Activated naive CD4-positive, alpha-beta T cell treated with anti-CD3 and anti-CD28 coated beads for 36 hours (primary cell): Measurements from ENCODE around the gene DPP10. TPM values are rescaled to one million over a fixed set of nuclear protein-coding genes. Genes with fewer than 3 reads are reported as not detected.

ENCODE experiments used
- CTCF ChIA-PET: fragments of 350-600 bp; sonication (Branson Sonifier 250); formaldehyde crosslinking; loops from one replicate; lab custom pipeline; 2021; ENCODE audit warnings: antibody characterized with exemption; lab: Charles Lee
- DNase-seq: peaks from one replicate; pipeline ENCODE4 v3.0.0-alpha.2; 2020
- H3K27ac Mint-ChIP-seq: one replicate; pipeline ENCODE4 v1.8.0; 2021; ENCODE audit warnings: mild to moderate bottlenecking, mixed read lengths
- H3K27me3 Mint-ChIP-seq: one replicate; pipeline ENCODE4 v1.8.0; 2021; ENCODE audit warnings: low read depth, mixed read lengths
- H3K36me3 Mint-ChIP-seq: one replicate; pipeline ENCODE4 v1.8.0; 2021; ENCODE audit warnings: low read depth, mixed read lengths
- H3K4me1 Mint-ChIP-seq: one replicate; pipeline ENCODE4 v1.8.0; 2021; ENCODE audit warnings: low read depth, mixed read lengths
- H3K4me3 Mint-ChIP-seq: one replicate; pipeline ENCODE4 v1.8.0; 2021; ENCODE audit warnings: mild to moderate bottlenecking, moderate library complexity, mixed read lengths
- H3K9me3 Mint-ChIP-seq: one replicate; pipeline ENCODE4 v1.8.0; 2021; ENCODE audit warnings: mixed read lengths
- intact Hi-C: fragments of 100-400 bp; cut with micrococcal nuclease; formaldehyde crosslinking; loops from one replicate; pipeline ENCODE4 v1.15.1; 2023
- total RNA-seq, 2 experiments: library from RNA; stranded (reverse); gene quantifications; one replicate each; pipeline ENCODE4 v1.2.3, GENCODE V29; 2021

Gene DPP10
- total RNA-seq, 2 experiments from 2014 or later, result not detected

DNA sequence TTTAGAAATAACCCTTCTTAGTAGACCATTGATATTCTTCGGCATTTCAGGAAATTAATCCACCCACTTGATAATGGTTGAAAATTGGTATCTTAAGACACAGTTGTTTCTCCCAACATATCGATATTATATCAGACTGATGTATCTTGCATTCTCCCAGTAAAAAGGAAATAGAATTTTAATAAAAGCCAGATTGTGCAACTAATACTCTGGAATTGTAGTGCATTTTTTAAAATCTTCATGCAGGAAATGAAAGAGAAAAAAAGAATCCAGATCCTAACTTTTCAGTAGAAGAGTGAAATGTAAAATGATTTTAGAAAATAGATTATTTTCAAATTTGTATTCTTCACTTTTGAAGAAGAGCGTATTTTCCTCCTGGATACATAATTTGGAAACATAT is 1168.4 kb downstream of the DPP10 start:
- intact Hi-C loops, result no loop called here
- H3K27ac Mint-ChIP-seq, result no peak overlapping the region
- CTCF ChIA-PET, result no interaction called here
- H3K27me3 Mint-ChIP-seq, result no peaks in the 10 kb centered on the region
- H3K4me1 Mint-ChIP-seq, result no peaks in the 10 kb centered on the region
- no peak overlapping the region for H3K4me3 Mint-ChIP-seq
- no peak for DNase-seq
- no peaks in the 10 kb centered on the region for H3K36me3 Mint-ChIP-seq
- peaks cover 2% of the 10 kb centered on the region for H3K9me3 Mint-ChIP-seq

DNA sequence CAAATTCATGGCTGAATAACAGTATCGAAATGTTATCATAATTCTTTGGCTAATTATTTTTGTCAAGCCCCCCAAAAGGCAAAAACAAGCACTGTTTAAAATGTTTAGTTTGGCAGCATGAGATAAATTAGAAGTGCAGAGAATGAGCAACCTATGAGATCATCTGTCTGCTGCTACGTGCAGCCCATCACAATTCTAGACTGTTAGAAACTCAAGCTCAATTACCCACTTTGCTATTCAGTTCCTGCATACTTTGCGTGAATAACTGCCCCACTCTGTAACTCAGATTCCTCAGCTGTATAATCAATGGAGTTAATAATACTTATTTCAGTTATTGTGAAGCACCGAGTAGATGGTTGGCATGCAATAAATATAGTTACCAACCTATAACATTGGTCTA is 1181.9 kb downstream of the DPP10 start:
- intact Hi-C loops, result no loop called here
- Mint-ChIP-seq H3K36me3 (no peaks in the 10 kb centered on the region), H3K27ac (no peak overlapping the region), H3K9me3 (peaks cover 14% of the 10 kb centered on the region), H3K27me3 (no peaks in the 10 kb centered on the region), H3K4me1 (no peaks in the 10 kb centered on the region), H3K4me3 (no peak overlapping the region)
- DNase-seq, result no peak
- CTCF ChIA-PET, result no interaction called here

- Mint-ChIP-seq H3K4me1 (no peaks in the 10 kb centered on the region), H3K36me3 (no peaks in the 10 kb centered on the region), H3K27me3 (no peaks in the 10 kb centered on the region), H3K4me3 (no peak overlapping the region), H3K9me3 (peaks cover 34% of the 10 kb centered on the region), H3K27ac (no peak overlapping the region)
- no peak for DNase-seq
- intact Hi-C loops, result no loop called here
- CTCF ChIA-PET, result no interaction called here
These were observed 1192.1 kb downstream of the DPP10 start for GRCh38 chr2:115634578-115634977.

GRCh38 chr2:115635430-115635829 is 1193.0 kb downstream of the DPP10 start:
- Mint-ChIP-seq H3K27me3 (no peaks in the 10 kb centered on the region), H3K36me3 (no peaks in the 10 kb centered on the region), H3K4me1 (no peaks in the 10 kb centered on the region), H3K27ac (no peak overlapping the region), H3K9me3 (peaks cover 27% of the 10 kb centered on the region), H3K4me3 (no peak overlapping the region)
- intact Hi-C loops, result no loop called here
- CTCF ChIA-PET, result no interaction called here
- no peak for DNase-seq

GRCh38 chr2:115649731-115650130 is 1207.3 kb downstream of the DPP10 start:
- intact Hi-C loops, result no loop called here

DNA sequence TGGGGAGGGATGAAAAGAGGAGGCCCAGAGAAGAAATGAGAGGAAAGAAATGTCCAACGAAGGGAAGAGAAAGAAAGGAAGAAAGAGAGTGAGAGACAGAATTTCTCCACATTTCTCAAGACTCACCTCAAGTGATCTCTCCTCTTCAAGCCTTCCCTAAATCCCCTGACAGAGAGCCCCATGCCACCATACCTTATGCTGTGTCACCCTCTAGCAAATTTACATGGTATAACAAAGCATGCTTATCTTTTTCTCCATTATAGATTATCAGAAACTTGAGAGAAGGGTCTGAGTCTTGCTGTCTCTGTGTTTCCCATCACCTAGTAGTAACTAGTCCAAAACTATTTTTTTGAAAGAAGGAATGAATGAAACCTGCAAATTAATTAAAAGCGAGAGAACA is 1208.4 kb downstream of the DPP10 start:
- Mint-ChIP-seq H3K4me3 (no peak overlapping the region), H3K4me1 (no peaks in the 10 kb centered on the region), H3K36me3 (no peaks in the 10 kb centered on the region), H3K27me3 (no peaks in the 10 kb centered on the region), H3K27ac (no peak overlapping the region), H3K9me3 (peaks cover 5% of the 10 kb centered on the region)
- intact Hi-C loops, result no loop called here
- CTCF ChIA-PET, result no interaction called here
- DNase-seq, result no peak

More at GRCh38 chr2:115649731-115650130, 1207.3 kb downstream of the DPP10 start:
- H3K9me3 Mint-ChIP-seq, result peaks cover 7% of the 10 kb centered on the region
- H3K36me3 Mint-ChIP-seq, result no peaks in the 10 kb centered on the region
- no peak overlapping the region for H3K4me3 Mint-ChIP-seq
- CTCF ChIA-PET, result no interaction called here
- H3K27ac Mint-ChIP-seq, result no peak overlapping the region
- no peak for DNase-seq
- H3K4me1 Mint-ChIP-seq, result no peaks in the 10 kb centered on the region
- no peaks in the 10 kb centered on the region for H3K27me3 Mint-ChIP-seq

DNA sequence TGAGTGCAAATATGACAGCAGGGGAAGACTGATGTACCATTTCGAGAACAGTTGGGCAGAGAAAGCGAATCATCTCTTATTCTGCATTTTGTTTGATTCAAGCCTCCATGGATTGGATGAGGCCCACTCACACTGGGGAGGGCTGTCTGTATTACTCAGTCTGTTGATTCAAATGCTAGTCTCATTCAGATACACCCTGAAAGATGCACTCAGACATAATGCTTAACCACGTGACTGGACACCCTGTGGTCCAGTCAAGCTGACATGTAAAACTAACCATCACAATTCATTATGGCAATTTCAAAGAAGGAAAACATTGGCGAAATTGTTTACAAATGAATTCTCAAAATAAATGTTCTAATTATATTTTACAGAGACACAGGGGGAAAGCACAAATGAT is 1210.2 kb downstream of the DPP10 start:
- no peaks in the 10 kb centered on the region for H3K36me3 Mint-ChIP-seq
- no peak overlapping the region for H3K27ac Mint-ChIP-seq
- no peaks in the 10 kb centered on the region for H3K4me1 Mint-ChIP-seq
- H3K9me3 Mint-ChIP-seq, result peaks cover 3% of the 10 kb centered on the region
- H3K27me3 Mint-ChIP-seq, result no peaks in the 10 kb centered on the region
- no peak for DNase-seq
- no peak overlapping the region for H3K4me3 Mint-ChIP-seq
- CTCF ChIA-PET, result no interaction called here
- intact Hi-C loops, result no loop called here

- Mint-ChIP-seq H3K27me3 (no peaks in the 10 kb centered on the region), H3K4me3 (no peak overlapping the region), H3K36me3 (no peaks in the 10 kb centered on the region), H3K9me3 (peaks cover 1% of the 10 kb centered on the region), H3K27ac (no peak overlapping the region), H3K4me1 (no peaks in the 10 kb centered on the region)
- DNase-seq, result no peak
- intact Hi-C loops, result no loop called here
- CTCF ChIA-PET, result no interaction called here
These were observed 1211.9 kb downstream of the DPP10 start for GRCh38 chr2:115654362-115654761.

- H3K27ac Mint-ChIP-seq, result no peak overlapping the region
- H3K4me1 Mint-ChIP-seq, result no peaks in the 10 kb centered on the region
- no peaks in the 10 kb centered on the region for H3K27me3 Mint-ChIP-seq
These were observed 1235.7 kb downstream of the DPP10 start for GRCh38 chr2:115678129-115678528.

GRCh38 chr2:115684345-115684744 is 1241.9 kb downstream of the DPP10 start:
- Mint-ChIP-seq H3K4me1 (no peaks in the 10 kb centered on the region), H3K4me3 (no peak overlapping the region), H3K36me3 (no peaks in the 10 kb centered on the region), H3K27me3 (no peaks in the 10 kb centered on the region), H3K27ac (no peak overlapping the region), H3K9me3 (peaks cover 18% of the 10 kb centered on the region)
- DNase-seq, result no peak
- intact Hi-C loops, result no loop called here
- CTCF ChIA-PET, result no interaction called here

More at GRCh38 chr2:115678129-115678528, 1235.7 kb downstream of the DPP10 start:
- intact Hi-C loops, result no loop called here
- H3K36me3 Mint-ChIP-seq, result no peaks in the 10 kb centered on the region
- CTCF ChIA-PET, result no interaction called here
- peaks cover 22% of the 10 kb centered on the region for H3K9me3 Mint-ChIP-seq
- DNase-seq, result no peak
- H3K4me3 Mint-ChIP-seq, result no peak overlapping the region

- Mint-ChIP-seq H3K27ac (no peak overlapping the region), H3K27me3 (no peaks in the 10 kb centered on the region), H3K4me3 (no peak overlapping the region), H3K4me1 (no peaks in the 10 kb centered on the region), H3K9me3 (peaks cover 7% of the 10 kb centered on the region), H3K36me3 (no peaks in the 10 kb centered on the region)
- no peak for DNase-seq
- intact Hi-C loops, result no loop called here
- CTCF ChIA-PET, result no interaction called here
These were observed 1249.0 kb downstream of the DPP10 start for GRCh38 chr2:115691409-115691808.

DNA sequence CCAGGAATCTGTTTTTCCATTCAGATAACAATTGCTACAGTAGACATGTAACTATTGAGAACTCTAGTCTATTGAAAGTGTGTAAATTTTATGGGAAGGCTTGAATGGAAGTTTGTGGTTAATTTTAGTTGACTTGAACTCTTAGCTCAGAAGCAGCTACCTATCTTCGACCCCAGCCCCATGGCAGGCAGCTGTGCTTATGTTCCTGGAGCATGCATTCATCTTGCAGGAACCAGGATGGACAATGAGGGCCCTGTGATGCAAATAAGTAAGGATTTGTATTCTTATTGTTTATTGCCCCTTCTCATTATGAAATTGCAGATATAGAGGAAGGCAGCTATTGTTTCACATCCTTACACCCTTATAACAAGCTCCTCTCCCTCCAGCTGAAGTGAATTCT is 1252.2 kb downstream of the DPP10 start:
- Mint-ChIP-seq H3K4me3 (no peak overlapping the region), H3K27me3 (no peaks in the 10 kb centered on the region), H3K27ac (no peak overlapping the region), H3K36me3 (no peaks in the 10 kb centered on the region), H3K4me1 (no peaks in the 10 kb centered on the region), H3K9me3 (peaks cover 6% of the 10 kb centered on the region)
- CTCF ChIA-PET, result no interaction called here
- intact Hi-C loops, result no loop called here
- DNase-seq, result no peak

DNA sequence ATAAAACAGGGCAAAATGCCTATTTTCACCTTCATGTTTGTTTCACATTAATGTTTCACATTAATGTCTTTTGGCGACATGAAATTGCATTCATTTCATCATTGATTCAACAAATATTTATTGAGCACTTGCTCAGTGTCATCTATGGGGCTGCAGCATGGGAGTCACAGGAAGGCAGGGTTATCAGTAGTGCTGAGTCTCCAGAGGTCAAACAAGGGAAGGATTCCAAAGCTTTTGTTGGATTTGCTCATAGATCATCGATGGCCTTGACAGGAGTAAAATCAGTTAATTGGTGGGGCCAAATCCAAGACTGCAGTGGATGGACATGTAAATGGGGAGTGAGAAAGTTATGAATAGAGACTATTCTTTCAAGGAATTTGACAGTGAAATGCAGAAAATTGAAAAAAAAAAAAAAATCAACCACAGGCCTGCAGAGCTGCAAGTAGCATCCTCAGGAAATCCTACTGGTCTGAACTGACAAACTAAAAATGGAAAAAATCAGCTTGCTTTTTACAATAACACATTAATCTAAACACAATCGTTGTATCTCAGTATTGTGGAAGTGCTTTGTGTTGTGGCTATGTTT is 1290.8 kb downstream of the DPP10 start:
- H3K4me1 Mint-ChIP-seq, result no peaks in the 10 kb centered on the region
- no peak overlapping the region for H3K4me3 Mint-ChIP-seq
- no peak overlapping the region for H3K27ac Mint-ChIP-seq
- intact Hi-C loops, result no loop called here
- CTCF ChIA-PET, result no interaction called here
- no peak for DNase-seq
- no peaks in the 10 kb centered on the region for H3K36me3 Mint-ChIP-seq
- no peaks in the 10 kb centered on the region for H3K27me3 Mint-ChIP-seq
- peaks cover 11% of the 10 kb centered on the region for H3K9me3 Mint-ChIP-seq
